HepG2 (cell line): ENCODE measurements around the gene MALRD1. TPM values are rescaled to one million over a fixed set of nuclear protein-coding genes. Genes with fewer than 3 reads are reported as not detected.

Source experiments
- ATAC-seq: fragments of 200-7000 bp; cut with Tn5 transposase; 3 replicates; pipeline ENCODE4 v1.9.1; 2020; ENCODE audit warnings: mild to moderate bottlenecking, moderate library complexity
- BruUV-seq: library from RNA; stranded (reverse); fragments of 400-500 nt; replicated peaks from 2 replicates; lab custom pipeline; 2021; lab: Mats Ljungman, UMichigan
- CTCF ChIA-PET: fragments of 300-600 bp; formaldehyde crosslinking; extraction: SDS; loops from one replicate; lab custom pipeline; 2021; ENCODE audit warnings: low total read pairs, inconsistent platforms, low intra/inter-chr PET ratio; lab: Yijun Ruan, JAX
- POLR2A ChIA-PET: fragments of 350-600 bp; sonication (Branson Sonifier 250); formaldehyde crosslinking; loops from one replicate; lab custom pipeline; 2020; ENCODE audit warnings: antibody characterized with exemption, inconsistent platforms; lab: Yijun Ruan, JAX
- DNase-seq: peaks from one replicate; pipeline ENCODE4 v3.0.0-alpha.2; 2015; ENCODE audit warnings: low spot score
- FAIRE-seq: peaks from 3 replicates; lab custom pipeline; 2011; peaks lifted over from hg19 to GRCh38; lab: Jason Lieb, UNC
- H2AFZ ChIP-seq: one replicate; pipeline ENCODE4 v1.6.1; 2011; ENCODE audit warnings: low read length, inconsistent platforms
- H3K27ac ChIP-seq: fragments of 300-600 bp; 3 replicates; pipeline ENCODE4 v1.8.0; 2011; ENCODE audit warnings: mixed run types, mild to moderate bottlenecking, mixed read lengths, low read length, inconsistent platforms; ENCODE audit not compliant: insufficient read depth; ENCODE audit errors: extremely low read length
- H3K27me3 ChIP-seq, 2 experiments: fragments of 200-600 bp in 1 of 2; 2 replicates in 1 of 2; 3 replicates in 1 of 2; pipeline versions ENCODE4 v1.6.0 to v1.8.0; 2011; ENCODE audit warnings: low read length in 2 of 2, mild to moderate bottlenecking in 2 of 2, moderate library complexity in 2 of 2, inconsistent platforms in 1 of 2; ENCODE audit not compliant: insufficient read depth in 2 of 2, control insufficient read depth in 1 of 2
- H3K36me3 ChIP-seq, 2 experiments: fragments of 200-600 bp in 1 of 2; replicated peaks in 1 of 2; 2 replicates in 1 of 2; 3 replicates in 1 of 2; pipeline versions ENCODE4 v1.5.1 to v1.8.0; 2011; ENCODE audit warnings: low read length in 2 of 2, inconsistent platforms in 1 of 2; ENCODE audit not compliant: insufficient read depth in 2 of 2, control insufficient read depth in 1 of 2
- H3K4me1 ChIP-seq: 2 replicates; pipeline ENCODE4 v1.5.1; 2012; ENCODE audit warnings: low read length, inconsistent platforms; ENCODE audit not compliant: insufficient read depth
- H3K4me2 ChIP-seq: 2 replicates; pipeline ENCODE4 v1.6.0; 2011; ENCODE audit warnings: low read depth, low read length, inconsistent platforms
- H3K4me3 ChIP-seq, 3 experiments: fragments of 200-600 bp in 1 of 3; sonication (generic), shearing (Covaris generic) in 1 of 3; replicated peaks in 1 of 3; 2 replicates each; pipeline ENCODE4 v1.5.1; 2011 to 2016; ENCODE audit warnings: low read length in 3 of 3, inconsistent platforms in 2 of 3, low read depth in 2 of 3, mild to moderate bottlenecking in 2 of 3, control low read depth in 1 of 3, mixed read lengths in 1 of 3; ENCODE audit not compliant: insufficient read depth in 1 of 3
- H3K79me2 ChIP-seq: one replicate; pipeline ENCODE4 v1.6.1; 2011; ENCODE audit warnings: low read length, inconsistent platforms; ENCODE audit not compliant: insufficient read depth
- H3K9ac ChIP-seq: 2 replicates; pipeline ENCODE4 v1.6.0; 2011; ENCODE audit warnings: mild to moderate bottlenecking, low read depth, low read length, inconsistent platforms; ENCODE audit not compliant: insufficient read depth
- H3K9me3 ChIP-seq: 2 replicates; pipeline ENCODE4 v1.5.1; 2012; ENCODE audit warnings: mild to moderate bottlenecking, low read length
- H4K20me1 ChIP-seq: 2 replicates; pipeline ENCODE4 v1.6.0; 2011; ENCODE audit warnings: inconsistent platforms, mild to moderate bottlenecking, low read length, moderate library complexity; ENCODE audit not compliant: insufficient read depth
- ASH2L ChIP-seq: fragments of 300-600, 200-600 bp; sonication (generic); IDR thresholded peaks from 2 replicates; pipeline ENCODE4 v1.7.0; 2017; ENCODE audit warnings: low read depth, mild to moderate bottlenecking, moderate library complexity, mixed read lengths, low read length; ENCODE audit not compliant: insufficient read length
- FOSL1 ChIP-seq: sonication (generic); formaldehyde crosslinking; IDR thresholded peaks from 2 replicates; pipeline ENCODE4 v1.9.0; 2021; ENCODE audit warnings: missing genetic modification reagents, borderline replicate concordance
- KLF15 ChIP-seq: sonication (generic); formaldehyde crosslinking; IDR thresholded peaks from 2 replicates; pipeline ENCODE4 v1.8.1; 2023; ENCODE audit warnings: borderline replicate concordance, mild to moderate bottlenecking, inconsistent platforms, missing genetic modification reagents, mixed read lengths
- ZFYVE20 ChIP-seq: sonication (generic); formaldehyde crosslinking; IDR thresholded peaks from 2 replicates; pipeline ENCODE4 v1.8.0; 2023; ENCODE audit warnings: low read depth, mild to moderate bottlenecking, moderate library complexity, missing genetic modification reagents, borderline replicate concordance
- ZKSCAN5 ChIP-seq: sonication (generic); formaldehyde crosslinking; IDR thresholded peaks from 2 replicates; pipeline ENCODE4 v1.5.1; 2020; ENCODE audit warnings: mild to moderate bottlenecking, missing genetic modification reagents
- ZNF225 ChIP-seq: sonication (generic); formaldehyde crosslinking; IDR thresholded peaks from 2 replicates; pipeline ENCODE4 v1.4.0; 2020; ENCODE audit warnings: mild to moderate bottlenecking, missing genetic modification reagents
- WGBS: methylation state at CpG from one replicate; pipeline ENCODE4 v1.1.6; 2017; ENCODE audit warnings: low lambda C conversion rate; 5-methylcytosine and 5-hydroxymethylcytosine counted together
- in situ Hi-C: cut with HindIII; loops from 2 replicates; pipeline ENCODE4 v1.10.0; 2017; ENCODE audit warnings: low pct_unique_long_range_greater_than_20kb; ENCODE audit not compliant: extremely low pct_ligation_motif_present
- intact Hi-C: fragments of 100-400 bp; cut with micrococcal nuclease; formaldehyde crosslinking; loops from one replicate; pipeline ENCODE4 v1.10.0; 2022; ENCODE audit not compliant: unreplicated experiment
- polyA plus RNA-seq, 8 experiments: library from polyadenylated mRNA; depleted of rRNA in 3 of 8; stranded (reverse) in 7 of 8; unstranded in 1 of 8; fragments of >200 nt; fragmentation: Illumina TruSeq in 4 of 8; extraction: Trizol in 4 of 8; gene quantifications; 2 replicates each; pipeline versions ENCODE4 v1.2.1 to v1.2.3, GENCODE V29; 2011 to 2016; ENCODE audit warnings: low read depth in 4 of 8, missing spikeins in 1 of 8, mixed read lengths in 1 of 8; ENCODE audit not compliant: insufficient read depth in 1 of 8
- total RNA-seq, 5 experiments: library from RNA; depleted of rRNA; stranded (reverse); fragments of >200 nt; fragmentation: Illumina TruSeq; extraction: Trizol; gene quantifications; 2 replicates each; pipeline ENCODE4 v1.2.3, GENCODE V29; 2016; ENCODE audit warnings: low read depth in 1 of 5
- TF ChIP-seq, protein P1 (sequence below): sonication (generic); formaldehyde crosslinking; IDR thresholded peaks from 2 replicates; pipeline ENCODE4 v1.4.0; 2020; ENCODE audit warnings: mild to moderate bottlenecking, missing genetic modification reagents
- TF ChIP-seq, protein P2 (sequence below): fragments of 450-650 bp; IDR thresholded peaks from 2 replicates; pipeline ENCODE4 v1.6.1; 2017
- TF ChIP-seq, protein P3 (sequence below): sonication (generic); formaldehyde crosslinking; IDR thresholded peaks from 2 replicates; pipeline ENCODE4 v1.8.0; 2022; ENCODE audit warnings: mild to moderate bottlenecking, missing genetic modification reagents
- TF ChIP-seq, protein P4 (sequence below): IDR thresholded peaks from 2 replicates; pipeline ENCODE4 v1.6.1; 2016; ENCODE audit warnings: mild to moderate bottlenecking, missing biosample characterization, missing genetic modification reagents
- TF ChIP-seq, protein P5 (sequence below): sonication (generic); formaldehyde crosslinking; IDR thresholded peaks from 2 replicates; pipeline ENCODE4 v1.9.0; 2022; ENCODE audit warnings: low read depth, missing genetic modification reagents

Gene MALRD1
- total and polyA plus RNA-seq, 2 of the 13 experiments (the other 11 are each of a cell fraction or from before 2014, with no cell fraction given), result 5.7 to 15.4 TPM

DNA sequence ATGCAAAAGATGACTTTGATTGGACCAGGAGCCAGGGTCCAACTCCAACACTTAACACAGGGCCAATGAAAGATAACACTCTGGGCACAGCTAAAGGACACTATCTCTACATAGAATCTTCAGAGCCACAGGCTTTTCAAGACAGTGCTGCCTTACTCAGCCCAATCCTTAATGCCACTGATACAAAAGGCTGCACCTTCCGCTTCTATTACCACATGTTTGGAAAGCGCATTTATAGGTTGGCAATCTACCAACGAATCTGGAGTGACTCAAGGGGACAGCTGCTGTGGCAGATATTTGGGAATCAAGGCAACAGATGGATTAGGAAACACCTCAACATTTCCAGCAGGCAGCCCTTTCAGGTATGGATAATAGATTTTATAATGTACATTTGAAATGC, 160.7 kb downstream of the MALRD1 start:
- no peak for FAIRE-seq
- ATAC-seq, result no peak
- CTCF ChIA-PET, result no interaction called here

DNA sequence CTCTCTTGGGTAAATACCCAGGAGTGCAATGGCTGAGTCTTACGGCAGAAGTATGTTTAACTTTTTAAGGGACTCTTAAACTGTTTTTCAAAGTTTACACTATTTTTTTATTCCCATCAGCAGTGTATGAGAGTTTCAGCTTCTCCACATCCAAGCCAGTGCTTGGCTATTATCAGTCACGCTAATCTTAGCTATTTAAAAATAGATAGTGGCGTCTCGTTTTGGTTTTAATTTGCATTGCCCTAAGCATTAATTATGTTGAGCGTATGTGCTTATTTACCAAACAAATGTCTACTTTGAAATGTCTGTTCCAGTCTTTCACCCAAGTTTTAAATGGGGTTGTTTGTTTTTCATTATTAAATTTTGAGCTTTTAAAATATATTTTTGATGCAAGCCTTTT, 164.0 kb downstream of the MALRD1 start:
- intact Hi-C loops (no loop called here), in situ Hi-C loops (no loop called here)
- Histone ChIP-seq H3K27ac (no peak overlapping the region), H2AFZ (no peak overlapping the region), H3K27me3 (no peaks in the 10 kb centered on the region), H3K9me3 (no peaks in the 10 kb centered on the region), H3K4me3 (no peak overlapping the region), H3K36me3 (no peaks in the 10 kb centered on the region), H3K4me1 (no peaks in the 10 kb centered on the region), H4K20me1 (no peaks in the 10 kb centered on the region), H3K9ac (no peak overlapping the region), H3K79me2 (no peaks in the 10 kb centered on the region), H3K4me2 (no peak overlapping the region)
- under 1% methylated on average over 5 of the region's 5 CpGs for WGBS
- no peak for ATAC-seq
- no peak for DNase-seq
- CTCF ChIA-PET, result no interaction called here
- no TSS peak for BruUV-seq
- no peak for FAIRE-seq
- POLR2A ChIA-PET, result no interaction called here
- TF ChIP-seq FOSL1 (CRISPR knock-in tag) (no peak), ZFYVE20 (CRISPR knock-in tag) (no peak), ZKSCAN5 (CRISPR knock-in tag) (no peak), ZNF225 (no peak)
- TF ChIP-seq, protein P1, sequence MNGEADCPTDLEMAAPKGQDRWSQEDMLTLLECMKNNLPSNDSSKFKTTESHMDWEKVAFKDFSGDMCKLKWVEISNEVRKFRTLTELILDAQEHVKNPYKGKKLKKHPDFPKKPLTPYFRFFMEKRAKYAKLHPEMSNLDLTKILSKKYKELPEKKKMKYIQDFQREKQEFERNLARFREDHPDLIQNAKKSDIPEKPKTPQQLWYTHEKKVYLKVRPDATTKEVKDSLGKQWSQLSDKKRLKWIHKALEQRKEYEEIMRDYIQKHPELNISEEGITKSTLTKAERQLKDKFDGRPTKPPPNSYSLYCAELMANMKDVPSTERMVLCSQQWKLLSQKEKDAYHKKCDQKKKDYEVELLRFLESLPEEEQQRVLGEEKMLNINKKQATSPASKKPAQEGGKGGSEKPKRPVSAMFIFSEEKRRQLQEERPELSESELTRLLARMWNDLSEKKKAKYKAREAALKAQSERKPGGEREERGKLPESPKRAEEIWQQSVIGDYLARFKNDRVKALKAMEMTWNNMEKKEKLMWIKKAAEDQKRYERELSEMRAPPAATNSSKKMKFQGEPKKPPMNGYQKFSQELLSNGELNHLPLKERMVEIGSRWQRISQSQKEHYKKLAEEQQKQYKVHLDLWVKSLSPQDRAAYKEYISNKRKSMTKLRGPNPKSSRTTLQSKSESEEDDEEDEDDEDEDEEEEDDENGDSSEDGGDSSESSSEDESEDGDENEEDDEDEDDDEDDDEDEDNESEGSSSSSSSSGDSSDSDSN (CRISPR knock-in tag), result no peak
- TF ChIP-seq, protein P2, sequence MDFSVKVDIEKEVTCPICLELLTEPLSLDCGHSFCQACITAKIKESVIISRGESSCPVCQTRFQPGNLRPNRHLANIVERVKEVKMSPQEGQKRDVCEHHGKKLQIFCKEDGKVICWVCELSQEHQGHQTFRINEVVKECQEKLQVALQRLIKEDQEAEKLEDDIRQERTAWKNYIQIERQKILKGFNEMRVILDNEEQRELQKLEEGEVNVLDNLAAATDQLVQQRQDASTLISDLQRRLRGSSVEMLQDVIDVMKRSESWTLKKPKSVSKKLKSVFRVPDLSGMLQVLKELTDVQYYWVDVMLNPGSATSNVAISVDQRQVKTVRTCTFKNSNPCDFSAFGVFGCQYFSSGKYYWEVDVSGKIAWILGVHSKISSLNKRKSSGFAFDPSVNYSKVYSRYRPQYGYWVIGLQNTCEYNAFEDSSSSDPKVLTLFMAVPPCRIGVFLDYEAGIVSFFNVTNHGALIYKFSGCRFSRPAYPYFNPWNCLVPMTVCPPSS, result no peak
- TF ChIP-seq, protein P3, sequence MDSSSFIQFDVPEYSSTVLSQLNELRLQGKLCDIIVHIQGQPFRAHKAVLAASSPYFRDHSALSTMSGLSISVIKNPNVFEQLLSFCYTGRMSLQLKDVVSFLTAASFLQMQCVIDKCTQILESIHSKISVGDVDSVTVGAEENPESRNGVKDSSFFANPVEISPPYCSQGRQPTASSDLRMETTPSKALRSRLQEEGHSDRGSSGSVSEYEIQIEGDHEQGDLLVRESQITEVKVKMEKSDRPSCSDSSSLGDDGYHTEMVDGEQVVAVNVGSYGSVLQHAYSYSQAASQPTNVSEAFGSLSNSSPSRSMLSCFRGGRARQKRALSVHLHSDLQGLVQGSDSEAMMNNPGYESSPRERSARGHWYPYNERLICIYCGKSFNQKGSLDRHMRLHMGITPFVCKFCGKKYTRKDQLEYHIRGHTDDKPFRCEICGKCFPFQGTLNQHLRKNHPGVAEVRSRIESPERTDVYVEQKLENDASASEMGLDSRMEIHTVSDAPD, result no peak
- TF ChIP-seq, protein P4, sequence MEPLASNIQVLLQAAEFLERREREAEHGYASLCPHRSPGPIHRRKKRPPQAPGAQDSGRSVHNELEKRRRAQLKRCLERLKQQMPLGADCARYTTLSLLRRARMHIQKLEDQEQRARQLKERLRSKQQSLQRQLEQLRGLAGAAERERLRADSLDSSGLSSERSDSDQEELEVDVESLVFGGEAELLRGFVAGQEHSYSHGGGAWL (CRISPR knock-in tag), result no peak

More for the DNA sequence above, 160.7 kb downstream of the MALRD1 start:
- Histone ChIP-seq H2AFZ (no peak overlapping the region), H3K27me3 (no peaks in the 10 kb centered on the region), H3K4me2 (no peak overlapping the region), H3K9ac (no peak overlapping the region), H4K20me1 (no peaks in the 10 kb centered on the region), H3K79me2 (no peaks in the 10 kb centered on the region), H3K27ac (no peak overlapping the region), H3K36me3 (no peaks in the 10 kb centered on the region), H3K9me3 (no peaks in the 10 kb centered on the region), H3K4me3 (no peak overlapping the region), H3K4me1 (no peaks in the 10 kb centered on the region)
- BruUV-seq, result no TSS peak
- POLR2A ChIA-PET, result no interaction called here
- intact Hi-C loops (no loop called here), in situ Hi-C loops (no loop called here)
- TF ChIP-seq, protein P5, sequence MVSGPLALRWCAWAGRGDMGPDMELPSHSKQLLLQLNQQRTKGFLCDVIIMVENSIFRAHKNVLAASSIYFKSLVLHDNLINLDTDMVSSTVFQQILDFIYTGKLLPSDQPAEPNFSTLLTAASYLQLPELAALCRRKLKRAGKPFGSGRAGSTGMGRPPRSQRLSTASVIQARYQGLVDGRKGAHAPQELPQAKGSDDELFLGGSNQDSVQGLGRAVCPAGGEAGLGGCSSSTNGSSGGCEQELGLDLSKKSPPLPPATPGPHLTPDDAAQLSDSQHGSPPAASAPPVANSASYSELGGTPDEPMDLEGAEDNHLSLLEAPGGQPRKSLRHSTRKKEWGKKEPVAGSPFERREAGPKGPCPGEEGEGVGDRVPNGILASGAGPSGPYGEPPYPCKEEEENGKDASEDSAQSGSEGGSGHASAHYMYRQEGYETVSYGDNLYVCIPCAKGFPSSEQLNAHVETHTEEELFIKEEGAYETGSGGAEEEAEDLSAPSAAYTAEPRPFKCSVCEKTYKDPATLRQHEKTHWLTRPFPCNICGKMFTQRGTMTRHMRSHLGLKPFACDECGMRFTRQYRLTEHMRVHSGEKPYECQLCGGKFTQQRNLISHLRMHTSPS (CRISPR knock-in tag), result no peak
- TF ChIP-seq KLF15 (no peak), ASH2L (no peak)
- DNase-seq, result no peak
- WGBS, result 36% methylated on average over 3 of the region's 3 CpGs
